ENCODE data around the gene DNAH2. TPM values are rescaled to one million over a fixed set of nuclear protein-coding genes. Genes with fewer than 3 reads are reported as not detected.

The DNAH2 gene
- polyA plus RNA-seq, 1 of the 3 experiments (the other 2 are of a cell fraction) = 0.13 TPM

GRCh38 chr17:7797976-7798375, 80.4 kb downstream of the DNAH2 start:
- Histone ChIP-seq H3K4me1 (ENCODE audit: control insufficient read depth in 1 of 2, insufficient read depth in 2 of 2, low read depth in 1 of 2, low read length in 1 of 2) (no peaks in the 10 kb centered on the region), H3K79me2 (ENCODE audit: insufficient read depth) (no peaks in the 10 kb centered on the region), H3K9ac (no peak overlapping the region), H3K9me2 (no peaks in the 10 kb centered on the region), H3K27ac (ENCODE audit: low read depth in 2 of 2, low read length in 1 of 2) (no peak overlapping the region), H3K9me3 (no peaks in the 10 kb centered on the region), H3K36me3 (replicated peaks in 1 of 2; ENCODE audit: control insufficient read depth in 1 of 2, insufficient read depth in 2 of 2, low read length in 1 of 2) (no peaks in the 10 kb centered on the region), H3K4me2 (no peak overlapping the region), H3K27me3 (ENCODE audit: insufficient read depth) (no peaks in the 10 kb centered on the region), H3F3A (replicated peaks; ENCODE audit: insufficient read depth) (no peaks in the 10 kb centered on the region), H2AFZ (ENCODE audit: low read depth) (no peak overlapping the region), H3K4me3 (ENCODE audit: low read depth in 2 of 2, low read length in 1 of 2) (no peak overlapping the region), H4K20me1 (ENCODE audit: insufficient read depth) (no peaks in the 10 kb centered on the region)
- DNase-seq = no peak
- ChIA-PET CTCF (no interaction called here), POLR2A (no interaction called here)
- WGBS (ENCODE audit: low lambda C conversion rate) = 69% methylated on average over 8 of the region's 13 CpGs
- TF ChIP-seq RCOR1 (IDR thresholded peaks at IDR 0.05; ENCODE audit: low read length) (no peak), YY1 (IDR thresholded peaks at IDR 0.05; ENCODE audit: low read depth) (no peak), REST (IDR thresholded peaks at IDR 0.05; ENCODE audit: low read depth, low read length) (no peak), TCF12 (IDR thresholded peaks at IDR 0.05) (no peak), ELF1 (IDR thresholded peaks at IDR 0.05) (no peak), SIN3A (IDR thresholded peaks at IDR 0.05; ENCODE audit: borderline replicate concordance, low read depth, low read length) (no peak), POLR2AphosphoS5 (IDR thresholded peaks at IDR 0.05; ENCODE audit: low read depth, low read length) (no peak), SMC3 (IDR thresholded peaks at IDR 0.05; ENCODE audit: low read depth, low read length) (no peak), EZH2phosphoT487 (IDR thresholded peaks at IDR 0.05; ENCODE audit: borderline replicate concordance, low read depth) (no peak), FOXM1 (IDR thresholded peaks at IDR 0.05; ENCODE audit: low read depth) (no peak)

GRCh38 chr17:7798839-7799238, 81.3 kb downstream of the DNAH2 start:
- no peak overlapping the region for H3K4me3 ChIP-seq (ENCODE audit: low read depth in 2 of 2, low read length in 1 of 2)
- H3K9me3 ChIP-seq = no peaks in the 10 kb centered on the region
- H3F3A ChIP-seq (replicated peaks; ENCODE audit: insufficient read depth) = no peaks in the 10 kb centered on the region
- DNase-seq = no peak
- no peak overlapping the region for H3K27ac ChIP-seq (ENCODE audit: low read depth in 2 of 2, low read length in 1 of 2)
- 70% methylated on average over 13 of the region's 13 CpGs for WGBS (ENCODE audit: low lambda C conversion rate)
- no peaks in the 10 kb centered on the region for H3K4me1 ChIP-seq (ENCODE audit: control insufficient read depth in 1 of 2, insufficient read depth in 2 of 2, low read depth in 1 of 2, low read length in 1 of 2)
- H3K27me3 ChIP-seq (ENCODE audit: insufficient read depth) = no peaks in the 10 kb centered on the region
- H3K36me3 ChIP-seq (replicated peaks in 1 of 2; ENCODE audit: control insufficient read depth in 1 of 2, insufficient read depth in 2 of 2, low read length in 1 of 2) = no peaks in the 10 kb centered on the region
- no peak overlapping the region for H3K9ac ChIP-seq
- H2AFZ ChIP-seq (ENCODE audit: low read depth) = no peak overlapping the region
- H3K4me2 ChIP-seq = no peak overlapping the region
- CTCF ChIA-PET = no interaction called here
- TF ChIP-seq REST (IDR thresholded peaks at IDR 0.05; ENCODE audit: low read depth, low read length) (no peak), EP300 (IDR thresholded peaks at IDR 0.05; ENCODE audit: borderline replicate concordance in 1 of 2, low read depth in 1 of 2, low read length in 1 of 2) (no peak), NRF1 (IDR thresholded peaks at IDR 0.05; ENCODE audit: low read depth, low read length) (no peak), YY1 (IDR thresholded peaks at IDR 0.05; ENCODE audit: low read depth) (no peak), FOXJ3 (CRISPR knock-in tag; IDR thresholded peaks at IDR 0.05) (no peak), RAD21 (IDR thresholded peaks at IDR 0.05; ENCODE audit: low read length) (no peak), GATA2 (CRISPR knock-in tag; IDR thresholded peaks at IDR 0.05) (no peak)
- no peaks in the 10 kb centered on the region for H3K9me2 ChIP-seq
- H3K79me2 ChIP-seq (ENCODE audit: insufficient read depth) = no peaks in the 10 kb centered on the region
- POLR2A ChIA-PET = no interaction called here
- H4K20me1 ChIP-seq (ENCODE audit: insufficient read depth) = no peaks in the 10 kb centered on the region

Data from SK-N-SH (cell line).